Hematopoietic multipotent progenitor cell treated with erythropoietin and hydrocortisone succinate and interleukin-3 and kit ligand, for 15 days (in vitro differentiated cells): ENCODE results near the gene MXI1.
A peak's percentile ranks its signal among the peaks of the same experiment; 100 is the strongest.

Experiments used
- DNase-seq: peaks from one replicate; pipeline ENCODE4 v3.0.0-alpha.2; 2015; ENCODE audit warnings: low spot score

MXI1 gene

DNA sequence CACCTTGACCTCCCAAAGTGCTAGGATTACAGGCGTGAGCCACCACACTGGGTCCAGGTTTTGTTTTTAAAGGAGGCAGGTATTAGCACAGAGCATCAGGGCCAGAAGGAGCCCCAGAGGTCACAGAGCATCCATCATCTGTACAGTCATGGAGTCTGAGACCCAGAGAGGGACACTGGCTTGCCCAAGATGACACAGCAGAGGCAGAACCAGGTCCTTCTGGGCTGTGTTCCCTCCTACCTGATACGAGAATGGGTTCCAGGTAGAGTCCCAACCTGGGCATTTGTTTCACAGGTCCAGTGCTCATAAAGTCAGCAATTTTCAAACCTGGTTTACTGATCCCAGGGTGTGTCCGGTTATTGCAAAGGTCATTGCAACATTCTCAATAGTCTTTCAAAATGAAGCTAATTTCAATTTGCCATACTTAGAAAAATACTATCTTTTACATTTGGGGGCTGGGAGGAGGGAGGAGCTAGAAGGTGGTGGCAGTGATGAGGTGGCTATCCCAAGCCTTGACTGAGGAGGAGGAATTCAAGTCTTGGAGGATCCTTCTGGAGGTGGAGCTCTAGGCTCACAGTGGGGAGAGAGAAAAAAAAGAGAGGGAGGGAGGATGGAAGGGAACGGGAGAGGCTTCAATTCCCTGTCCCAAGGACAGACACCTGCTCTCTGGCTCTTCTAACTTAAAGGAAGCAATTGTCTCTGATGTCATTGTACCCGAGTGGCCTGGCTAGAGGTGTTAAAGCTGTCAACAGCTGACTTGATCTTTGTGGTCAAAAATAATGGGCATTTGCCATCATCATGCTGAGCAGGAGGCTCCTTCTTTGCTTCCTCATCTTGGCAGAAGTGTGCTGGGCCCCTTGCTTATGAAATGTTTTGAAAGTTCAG is 8.1 kb downstream of the MXI1 start:
- DNase-seq: no peak

DNA sequence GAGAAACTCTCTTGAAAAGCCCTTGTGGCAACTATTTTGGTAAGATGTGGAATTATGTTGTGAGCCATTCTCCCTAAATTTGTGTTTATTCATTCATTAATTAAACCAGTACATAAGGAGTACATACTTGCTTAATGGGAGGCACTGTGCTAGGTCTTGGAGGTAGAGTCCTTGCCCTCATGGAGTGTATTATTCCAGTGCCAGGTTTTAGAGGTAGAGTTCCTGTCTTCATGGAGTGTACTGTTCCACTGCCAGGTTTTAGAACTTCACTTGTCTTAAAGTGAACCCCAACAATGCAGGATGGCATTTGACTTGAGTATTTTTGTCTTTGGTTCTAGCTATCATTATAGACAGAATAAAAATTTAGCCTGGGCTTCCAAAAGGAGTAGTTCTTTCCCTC is 8.8 kb downstream of the MXI1 start:
- DNase-seq: no peak

GRCh38 chr10:110216942-110217661 is 9.7 kb downstream of the MXI1 start:
- peak; percentile 61 for DNase-seq

GRCh38 chr10:110217662-110218008 is 10.2 kb downstream of the MXI1 start:
- no peak for DNase-seq

GRCh38 chr10:110218632-110219031 is 11.2 kb downstream of the MXI1 start:
- no peak for DNase-seq

GRCh38 chr10:110219884-110220283 is 12.5 kb downstream of the MXI1 start:
- DNase-seq: no peak

- peak; percentile 80 for DNase-seq
Measured at GRCh38 chr10:110220398-110220797, 13.0 kb downstream of the MXI1 start.

GRCh38 chr10:110221044-110221720 is 13.8 kb downstream of the MXI1 start:
- DNase-seq: peak; percentile 95

GRCh38 chr10:110221721-110222261 is 14.4 kb downstream of the MXI1 start:
- DNase-seq: peak; percentile 99

GRCh38 chr10:110222641-110223297 is 15.4 kb downstream of the MXI1 start:
- peak; percentile 53 for DNase-seq

GRCh38 chr10:110223298-110223925 is 16.0 kb downstream of the MXI1 start:
- DNase-seq: no peak

GRCh38 chr10:110224992-110225391 is 17.6 kb downstream of the MXI1 start:
- DNase-seq: peak; percentile 46

GRCh38 chr10:110225441-110225755 is 18.0 kb downstream of the MXI1 start:
- no peak for DNase-seq

- peak; percentile 95 for DNase-seq
Measured at GRCh38 chr10:110225756-110226542, 18.5 kb downstream of the MXI1 start.

- peak; percentile 79 for DNase-seq
Measured at GRCh38 chr10:110226543-110226925, 19.1 kb downstream of the MXI1 start.

- DNase-seq: peak; percentile 66
Measured at GRCh38 chr10:110226926-110227641, 19.7 kb downstream of the MXI1 start.

DNA sequence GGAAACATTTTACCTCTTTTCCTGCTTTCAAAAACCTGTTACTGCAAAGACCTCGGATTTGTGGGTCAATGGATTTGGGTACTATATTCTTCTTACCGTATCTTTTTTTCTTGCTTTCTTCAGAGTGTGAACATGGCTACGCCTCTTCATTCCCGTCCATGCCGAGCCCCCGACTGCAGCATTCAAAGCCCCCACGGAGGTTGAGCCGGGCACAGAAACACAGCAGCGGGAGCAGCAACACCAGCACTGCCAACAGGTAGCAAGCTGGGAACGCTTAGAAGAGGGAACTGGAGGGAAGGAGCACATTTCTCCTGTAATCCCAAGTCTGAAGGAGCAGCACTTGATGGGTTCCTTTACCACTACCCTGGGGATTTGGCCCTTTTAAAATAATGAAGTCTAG is 20.7 kb downstream of the MXI1 start:
- no peak for DNase-seq

- no peak for DNase-seq
Measured at GRCh38 chr10:110229155-110229554, 21.8 kb downstream of the MXI1 start.

DNA sequence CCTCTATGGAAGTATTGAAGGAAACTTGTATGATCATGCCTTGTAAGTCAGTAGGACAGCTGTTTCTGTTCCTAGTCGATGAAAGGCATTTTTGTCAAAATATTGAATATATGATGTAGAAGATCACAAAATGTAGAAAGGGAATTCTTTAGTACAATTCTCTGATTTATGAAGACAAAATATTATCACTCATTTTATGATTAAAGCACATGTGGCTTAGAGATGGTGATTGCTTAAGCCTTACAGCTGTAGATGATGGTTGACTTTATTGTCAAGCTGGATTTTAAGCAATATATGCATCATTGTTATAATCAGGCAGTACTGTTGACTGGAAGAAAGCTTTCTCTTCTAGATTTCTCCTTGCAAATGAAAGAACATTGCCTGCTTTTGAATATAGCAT is 26.4 kb downstream of the MXI1 start:
- DNase-seq: no peak

GRCh38 chr10:110237894-110238480 is 30.6 kb downstream of the MXI1 start:
- DNase-seq: no peak
